Measurements from ENCODE around the gene PIK3R5.

The PIK3R5 gene

GRCh38 chr17:8879410-8879809 is 86.1 kb downstream of the PIK3R5 start:
- DNase-seq (ENCODE audit: low spot score), result no peak

- DNase-seq (ENCODE audit: low spot score), result no peak
Observed at GRCh38 chr17:8877984-8878383, 87.5 kb downstream of the PIK3R5 start.

GRCh38 chr17:8875957-8876356 is 89.5 kb downstream of the PIK3R5 start:
- DNase-seq (ENCODE audit: low spot score), result no peak

GRCh38 chr17:8875436-8875835 is 90.1 kb downstream of the PIK3R5 start:
- no peak for DNase-seq (ENCODE audit: low spot score)

GRCh38 chr17:8873801-8874715 is 91.4 kb downstream of the PIK3R5 start:
- DNase-seq (ENCODE audit: low spot score), result no peak

GRCh38 chr17:8872705-8873435 is 92.6 kb downstream of the PIK3R5 start:
- DNase-seq (ENCODE audit: low spot score), result no peak

- DNase-seq (ENCODE audit: low spot score), result no peak
Observed at GRCh38 chr17:8872036-8872704, 93.3 kb downstream of the PIK3R5 start.

- DNase-seq (ENCODE audit: low spot score), result no peak
Observed at GRCh38 chr17:8871081-8871581, 94.4 kb downstream of the PIK3R5 start.

- no peak for DNase-seq (ENCODE audit: low spot score)
Observed at GRCh38 chr17:8870406-8871040, 95.0 kb downstream of the PIK3R5 start.

GRCh38 chr17:8869114-8869815 is 96.2 kb downstream of the PIK3R5 start:
- DNase-seq (ENCODE audit: low spot score), result no peak

GRCh38 chr17:8868529-8868951 is 97.0 kb downstream of the PIK3R5 start:
- no peak for DNase-seq (ENCODE audit: low spot score)

- no peak for DNase-seq (ENCODE audit: low spot score)
Observed at GRCh38 chr17:8868092-8868491, 97.4 kb downstream of the PIK3R5 start.

- DNase-seq (ENCODE audit: low spot score), result no peak
Observed at GRCh38 chr17:8867361-8867981, 98.0 kb downstream of the PIK3R5 start, which contains the start of gene PIK3R6. Gene PIK3R6 (minus strand): TSS chr17:8867674. CDS start chr17:8849794, 17,880 bp downstream.

- DNase-seq (ENCODE audit: low spot score), result no peak
Observed at GRCh38 chr17:8865811-8866210, 99.7 kb downstream of the PIK3R5 start.

- no peak for DNase-seq (ENCODE audit: low spot score)
Observed at GRCh38 chr17:8865385-8865784, 100.1 kb downstream of the PIK3R5 start.

- no peak for DNase-seq (ENCODE audit: low spot score)
Observed at GRCh38 chr17:8862213-8863056, 103.1 kb downstream of the PIK3R5 start.

- DNase-seq (ENCODE audit: low spot score), result no peak
Observed at GRCh38 chr17:8861495-8862181, 103.9 kb downstream of the PIK3R5 start.

GRCh38 chr17:8859804-8860430 is 105.6 kb downstream of the PIK3R5 start:
- DNase-seq (ENCODE audit: low spot score), result no peak

Data from SK-N-DZ (cell line).